Epithelial cell of proximal tubule (primary cell): ENCODE measurements around the gene PRELID1. TPM values are rescaled to one million over a fixed set of nuclear protein-coding genes. Genes with fewer than 3 reads are reported as not detected.

Source experiments
- DNase-seq: peaks from one replicate; pipeline ENCODE4 v3.0.0-alpha.2; 2011; ENCODE audit warnings: low read depth
- H3K4me3 ChIP-seq: 2 replicates; pipeline ENCODE4 v1.5.1; 2011; ENCODE audit warnings: low read depth, mild to moderate bottlenecking, low read length
- CTCF ChIP-seq: conservative IDR thresholded peaks from 2 replicates; pipeline ENCODE4 v1.5.1; 2012; ENCODE audit warnings: low read depth, mild to moderate bottlenecking, low read length
- total RNA-seq: library from RNA; depleted of rRNA; stranded (reverse); fragments of >200 nt; gene quantifications from 2 replicates; pipeline ENCODE4 v1.2.3, GENCODE V29; 2015

Gene PRELID1
- total RNA-seq, 1 donor from 2014 or later = 150 TPM

- no peak for DNase-seq
- no peak for TF ChIP-seq CTCF
- H3K4me3 ChIP-seq = no peak overlapping the region
Measured at GRCh38 chr5:177269232-177269895, 34.2 kb upstream of the PRELID1 start.

GRCh38 chr5:177269976-177270375 is 33.6 kb upstream of the PRELID1 start:
- DNase-seq = no peak
- H3K4me3 ChIP-seq = no peak overlapping the region
- TF ChIP-seq CTCF = no peak

GRCh38 chr5:177270653-177271052 is 32.9 kb upstream of the PRELID1 start:
- no peak for DNase-seq
- no peak for TF ChIP-seq CTCF
- H3K4me3 ChIP-seq = no peak overlapping the region

- no peak overlapping the region for H3K4me3 ChIP-seq
- DNase-seq = no peak
- TF ChIP-seq CTCF = no peak
Measured at GRCh38 chr5:177271113-177271512, 32.5 kb upstream of the PRELID1 start.

- H3K4me3 ChIP-seq = no peak overlapping the region
- no peak for DNase-seq
- no peak for TF ChIP-seq CTCF
Measured at GRCh38 chr5:177275883-177276282, 27.7 kb upstream of the PRELID1 start.

- DNase-seq = no peak
- no peak overlapping the region for H3K4me3 ChIP-seq
- TF ChIP-seq CTCF = no peak
Measured at GRCh38 chr5:177276886-177277285, 26.7 kb upstream of the PRELID1 start.

- DNase-seq = no peak
- TF ChIP-seq CTCF = no peak
- H3K4me3 ChIP-seq = no peak overlapping the region
Measured at GRCh38 chr5:177288191-177288590, 15.4 kb upstream of the PRELID1 start.
